Skeletal muscle satellite cell (primary cell): ENCODE measurements around the gene ITGB3.
A peak's percentile ranks its signal among the peaks of the same experiment; 100 is the strongest.

ENCODE experiments used
- H3K27me3 ChIP-seq: 2 replicates; pipeline ENCODE4 v1.7.0; 2013; ENCODE audit warnings: low read length; ENCODE audit not compliant: control insufficient read depth, insufficient read depth
- H3K36me3 ChIP-seq: 2 replicates; pipeline ENCODE4 v1.7.0; 2013; ENCODE audit warnings: mild to moderate bottlenecking, control low read depth, low read length; ENCODE audit not compliant: insufficient read depth
- H3K4me1 ChIP-seq: 2 replicates; pipeline ENCODE4 v1.7.0; 2013; ENCODE audit warnings: low read length; ENCODE audit not compliant: control insufficient read depth, insufficient read depth
- H3K4me2 ChIP-seq: 2 replicates; pipeline ENCODE4 v1.7.0; 2013; ENCODE audit warnings: mild to moderate bottlenecking, low read length
- H3K4me3 ChIP-seq: 2 replicates; pipeline ENCODE4 v1.7.0; 2013; ENCODE audit warnings: low read length
- H3K9ac ChIP-seq: 2 replicates; pipeline ENCODE4 v1.7.0; 2013; ENCODE audit warnings: mild to moderate bottlenecking, low read depth, low read length, moderate library complexity
- H3K9me3 ChIP-seq: replicated peaks from 2 replicates; pipeline ENCODE4 v1.7.0; 2013; ENCODE audit warnings: mild to moderate bottlenecking, control low read depth, low read length

Gene ITGB3

GRCh38 chr17:47280072-47280811, 26.6 kb downstream of the ITGB3 start:
- H3K9me3 ChIP-seq = no peaks in the 10 kb centered on the region

GRCh38 chr17:47281216-47281615, 27.6 kb downstream of the ITGB3 start:
- Histone ChIP-seq H3K4me2 (no peak overlapping the region), H3K36me3 (no peaks in the 10 kb centered on the region), H3K9me3 (no peaks in the 10 kb centered on the region), H3K9ac (no peak overlapping the region), H3K4me3 (no peak overlapping the region), H3K4me1 (peaks cover 48% of the 10 kb centered on the region), H3K27me3 (no peaks in the 10 kb centered on the region)

More at GRCh38 chr17:47280072-47280811, 26.6 kb downstream of the ITGB3 start:
- Histone ChIP-seq H3K4me3 (no peak overlapping the region), H3K4me1 (peaks cover 54% of the 10 kb centered on the region), H3K27me3 (no peaks in the 10 kb centered on the region), H3K9ac (peak overlapping the region; percentile 76), H3K4me2 (peak overlapping the region; percentile 57), H3K36me3 (no peaks in the 10 kb centered on the region)

- Histone ChIP-seq H3K9ac (no peak overlapping the region), H3K4me2 (no peak overlapping the region), H3K36me3 (no peaks in the 10 kb centered on the region), H3K4me3 (no peak overlapping the region), H3K9me3 (no peaks in the 10 kb centered on the region), H3K27me3 (no peaks in the 10 kb centered on the region), H3K4me1 (peaks cover 38% of the 10 kb centered on the region)
These were observed 31.4 kb downstream of the ITGB3 start for GRCh38 chr17:47285003-47285402.

DNA sequence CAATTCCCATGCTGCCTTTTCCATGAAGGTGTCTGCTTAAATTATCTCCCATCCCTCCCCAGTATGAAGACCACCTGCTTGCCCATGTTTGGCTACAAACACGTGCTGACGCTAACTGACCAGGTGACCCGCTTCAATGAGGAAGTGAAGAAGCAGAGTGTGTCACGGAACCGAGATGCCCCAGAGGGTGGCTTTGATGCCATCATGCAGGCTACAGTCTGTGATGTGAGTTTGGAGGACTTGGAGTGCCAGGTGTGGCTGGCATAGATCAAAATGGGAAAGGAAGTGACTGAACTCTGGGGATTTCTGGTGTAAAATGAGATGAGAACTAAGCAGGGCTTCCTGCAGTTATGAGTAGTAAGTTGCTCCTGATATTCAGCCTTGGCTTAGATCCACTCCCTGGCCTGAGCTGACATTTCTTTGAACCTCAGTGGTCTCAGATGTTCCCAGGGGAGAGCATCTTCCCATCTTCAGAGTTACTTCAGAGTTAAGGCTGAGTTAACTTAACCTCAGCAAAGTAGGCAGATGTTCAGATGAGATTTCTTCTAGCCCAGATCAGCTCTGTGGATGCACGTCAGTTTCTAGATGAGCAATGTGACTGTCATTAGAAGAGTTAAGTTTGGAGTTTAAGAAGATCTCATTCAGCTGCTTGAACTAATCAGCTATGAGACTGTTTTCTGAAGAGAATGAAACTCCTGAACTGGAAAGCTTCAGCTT, 32.7 kb downstream of the ITGB3 start:
- Histone ChIP-seq H3K36me3 (no peaks in the 10 kb centered on the region), H3K4me1 (peaks cover 27% of the 10 kb centered on the region), H3K4me2 (no peak overlapping the region), H3K27me3 (no peaks in the 10 kb centered on the region), H3K9ac (no peak overlapping the region), H3K4me3 (no peak overlapping the region), H3K9me3 (no peaks in the 10 kb centered on the region)

DNA sequence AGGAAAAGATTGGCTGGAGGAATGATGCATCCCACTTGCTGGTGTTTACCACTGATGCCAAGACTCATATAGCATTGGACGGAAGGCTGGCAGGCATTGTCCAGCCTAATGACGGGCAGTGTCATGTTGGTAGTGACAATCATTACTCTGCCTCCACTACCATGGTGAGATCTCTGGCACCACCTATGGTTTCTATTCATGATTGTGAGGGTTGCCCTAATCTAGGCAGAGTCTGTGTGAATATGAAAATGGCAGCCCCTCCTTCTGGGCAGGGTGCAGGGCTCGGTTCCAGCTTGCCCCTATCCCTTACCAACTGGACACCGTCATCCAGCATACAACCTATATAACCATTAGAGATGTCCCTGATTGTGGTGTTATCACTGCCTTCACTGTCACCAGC, 33.4 kb downstream of the ITGB3 start:
- Histone ChIP-seq H3K27me3 (no peaks in the 10 kb centered on the region), H3K36me3 (no peaks in the 10 kb centered on the region), H3K9ac (no peak overlapping the region), H3K4me2 (no peak overlapping the region), H3K9me3 (no peaks in the 10 kb centered on the region), H3K4me3 (no peak overlapping the region), H3K4me1 (peaks cover 26% of the 10 kb centered on the region)

DNA sequence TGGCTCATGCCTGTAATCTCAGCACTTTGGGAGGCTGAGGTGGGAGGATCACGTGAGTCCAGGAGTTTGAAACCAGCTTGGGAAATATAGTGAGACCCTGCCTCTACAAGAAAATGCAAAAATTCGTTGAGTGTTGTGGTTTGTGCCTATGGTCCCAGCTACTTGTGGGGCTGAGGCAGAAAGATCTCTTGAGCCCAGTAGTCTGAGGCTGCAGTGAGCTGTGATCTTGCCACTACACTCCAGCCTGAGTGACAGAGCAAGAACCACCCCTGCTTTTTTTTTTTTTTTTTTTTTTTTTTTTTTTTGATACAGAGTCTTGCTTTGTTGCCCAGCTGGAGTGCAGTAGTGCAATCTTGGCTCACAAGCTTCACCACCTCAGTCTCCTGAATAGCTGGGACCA, 34.0 kb downstream of the ITGB3 start:
- Histone ChIP-seq H3K9me3 (no peaks in the 10 kb centered on the region), H3K9ac (no peak overlapping the region), H3K36me3 (no peaks in the 10 kb centered on the region), H3K4me3 (no peak overlapping the region), H3K4me2 (no peak overlapping the region), H3K27me3 (no peaks in the 10 kb centered on the region), H3K4me1 (peaks cover 26% of the 10 kb centered on the region)

GRCh38 chr17:47288531-47289116, 35.0 kb downstream of the ITGB3 start:
- peaks cover 26% of the 10 kb centered on the region for H3K4me1 ChIP-seq
- no peaks in the 10 kb centered on the region for H3K9me3 ChIP-seq
- no peak overlapping the region for H3K4me2 ChIP-seq
- no peak overlapping the region for H3K9ac ChIP-seq
- no peak overlapping the region for H3K4me3 ChIP-seq
- no peaks in the 10 kb centered on the region for H3K36me3 ChIP-seq
- H3K27me3 ChIP-seq = no peaks in the 10 kb centered on the region

- Histone ChIP-seq H3K36me3 (no peaks in the 10 kb centered on the region), H3K4me2 (no peak overlapping the region), H3K27me3 (no peaks in the 10 kb centered on the region), H3K9me3 (no peaks in the 10 kb centered on the region), H3K9ac (no peak overlapping the region), H3K4me3 (no peak overlapping the region), H3K4me1 (peaks cover 32% of the 10 kb centered on the region)
These were observed 35.7 kb downstream of the ITGB3 start for GRCh38 chr17:47289302-47289701.

- H3K27me3 ChIP-seq = no peaks in the 10 kb centered on the region
- no peaks in the 10 kb centered on the region for H3K36me3 ChIP-seq
- H3K9me3 ChIP-seq = no peaks in the 10 kb centered on the region
- H3K4me1 ChIP-seq = peaks cover 43% of the 10 kb centered on the region
- H3K4me2 ChIP-seq = no peak overlapping the region
- H3K4me3 ChIP-seq = no peak overlapping the region
- H3K9ac ChIP-seq = no peak overlapping the region
These were observed 37.2 kb downstream of the ITGB3 start for GRCh38 chr17:47290870-47291241.

GRCh38 chr17:47291242-47291873, 37.7 kb downstream of the ITGB3 start:
- no peak overlapping the region for H3K4me3 ChIP-seq
- no peaks in the 10 kb centered on the region for H3K9me3 ChIP-seq
- peaks cover 38% of the 10 kb centered on the region for H3K4me1 ChIP-seq
- H3K27me3 ChIP-seq = no peaks in the 10 kb centered on the region
- H3K36me3 ChIP-seq = no peaks in the 10 kb centered on the region
- no peak overlapping the region for H3K9ac ChIP-seq
- no peak overlapping the region for H3K4me2 ChIP-seq

GRCh38 chr17:47292206-47292605, 38.6 kb downstream of the ITGB3 start:
- H3K36me3 ChIP-seq = no peaks in the 10 kb centered on the region
- peaks cover 30% of the 10 kb centered on the region for H3K4me1 ChIP-seq
- H3K9ac ChIP-seq = no peak overlapping the region
- H3K4me3 ChIP-seq = no peak overlapping the region
- no peaks in the 10 kb centered on the region for H3K9me3 ChIP-seq
- no peak overlapping the region for H3K4me2 ChIP-seq
- H3K27me3 ChIP-seq = no peaks in the 10 kb centered on the region
